UCSD-AML1 (cell line): ENCODE measurements around the gene PKP1.
A peak's percentile ranks its signal among the peaks of the same experiment; 100 is the strongest.
"Not testable (repeated sequence)": the region's sequence is repeated elsewhere in the genome, so short reads cannot be mapped to it uniquely, and the experiment has no call there.

Source experiments
- DNase-seq: peaks from one replicate; lab custom pipeline; 2025; ENCODE audit not compliant: unreplicated experiment; lab: John Stamatoyannopoulos, UW

PKP1 gene, protein sequence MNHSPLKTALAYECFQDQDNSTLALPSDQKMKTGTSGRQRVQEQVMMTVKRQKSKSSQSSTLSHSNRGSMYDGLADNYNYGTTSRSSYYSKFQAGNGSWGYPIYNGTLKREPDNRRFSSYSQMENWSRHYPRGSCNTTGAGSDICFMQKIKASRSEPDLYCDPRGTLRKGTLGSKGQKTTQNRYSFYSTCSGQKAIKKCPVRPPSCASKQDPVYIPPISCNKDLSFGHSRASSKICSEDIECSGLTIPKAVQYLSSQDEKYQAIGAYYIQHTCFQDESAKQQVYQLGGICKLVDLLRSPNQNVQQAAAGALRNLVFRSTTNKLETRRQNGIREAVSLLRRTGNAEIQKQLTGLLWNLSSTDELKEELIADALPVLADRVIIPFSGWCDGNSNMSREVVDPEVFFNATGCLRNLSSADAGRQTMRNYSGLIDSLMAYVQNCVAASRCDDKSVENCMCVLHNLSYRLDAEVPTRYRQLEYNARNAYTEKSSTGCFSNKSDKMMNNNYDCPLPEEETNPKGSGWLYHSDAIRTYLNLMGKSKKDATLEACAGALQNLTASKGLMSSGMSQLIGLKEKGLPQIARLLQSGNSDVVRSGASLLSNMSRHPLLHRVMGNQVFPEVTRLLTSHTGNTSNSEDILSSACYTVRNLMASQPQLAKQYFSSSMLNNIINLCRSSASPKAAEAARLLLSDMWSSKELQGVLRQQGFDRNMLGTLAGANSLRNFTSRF

DNA sequence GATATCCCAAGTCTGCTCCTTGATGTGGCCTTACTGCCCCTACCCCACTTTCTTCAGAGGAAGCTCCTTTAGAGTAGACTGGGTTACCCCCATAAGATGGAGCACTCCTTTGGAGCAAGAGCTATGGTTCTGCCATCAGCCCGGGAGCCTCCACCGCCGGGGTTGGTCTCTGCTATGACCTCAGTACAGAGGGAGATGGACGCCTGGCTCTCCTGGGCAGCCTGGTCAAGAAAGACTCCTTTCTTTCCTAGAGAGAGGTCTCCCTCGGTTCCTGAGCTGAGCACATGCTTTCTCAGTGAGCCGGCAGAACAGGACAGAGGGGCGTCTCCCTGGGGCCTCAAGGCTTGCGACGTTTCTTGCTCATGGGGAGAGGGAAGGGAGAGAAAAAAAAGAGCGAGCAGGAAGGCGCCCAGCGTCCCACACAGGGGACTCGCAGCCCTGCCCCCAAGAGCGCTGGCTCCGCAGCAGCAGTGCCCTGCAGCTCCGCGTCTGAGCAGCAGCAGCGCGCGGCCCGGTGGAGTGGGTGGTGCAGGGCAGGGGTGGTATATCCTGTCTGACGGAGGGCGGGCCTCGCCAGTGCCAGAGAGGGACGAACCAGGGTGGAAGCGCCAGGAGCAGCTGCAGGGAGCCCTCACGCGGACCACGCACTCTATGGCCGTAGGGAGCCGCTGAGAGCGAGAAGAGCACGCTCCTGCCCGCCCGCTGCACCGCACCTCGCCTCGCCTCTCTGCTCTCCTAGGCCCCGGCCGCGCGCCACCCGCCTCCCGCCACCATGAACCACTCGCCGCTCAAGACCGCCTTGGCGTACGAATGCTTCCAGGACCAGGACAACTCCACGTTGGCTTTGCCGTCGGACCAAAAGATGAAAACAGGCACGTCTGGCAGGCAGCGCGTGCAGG, at the start of gene PKP1:
TSS of gene PKP1 (plus strand) at position 576 of the 899 bp plus-strand sequence. CDS start at position 773, 197 bp downstream.
- no peak for DNase-seq

GRCh38 chr1:201239646-201240045, 43.7 kb upstream of the PKP1 start:
- DNase-seq: not testable (repeated sequence)

- DNase-seq: no peak
Measured at GRCh38 chr1:201240171-201240570, 43.1 kb upstream of the PKP1 start.

- DNase-seq: no peak
Measured at GRCh38 chr1:201241736-201242135, 41.6 kb upstream of the PKP1 start.

- no peak for DNase-seq
Measured at GRCh38 chr1:201245082-201245481, 38.2 kb upstream of the PKP1 start.

GRCh38 chr1:201248721-201249559, 34.4 kb upstream of the PKP1 start:
- no peak for DNase-seq

GRCh38 chr1:201250326-201251011, 32.8 kb upstream of the PKP1 start:
- no peak for DNase-seq

DNA sequence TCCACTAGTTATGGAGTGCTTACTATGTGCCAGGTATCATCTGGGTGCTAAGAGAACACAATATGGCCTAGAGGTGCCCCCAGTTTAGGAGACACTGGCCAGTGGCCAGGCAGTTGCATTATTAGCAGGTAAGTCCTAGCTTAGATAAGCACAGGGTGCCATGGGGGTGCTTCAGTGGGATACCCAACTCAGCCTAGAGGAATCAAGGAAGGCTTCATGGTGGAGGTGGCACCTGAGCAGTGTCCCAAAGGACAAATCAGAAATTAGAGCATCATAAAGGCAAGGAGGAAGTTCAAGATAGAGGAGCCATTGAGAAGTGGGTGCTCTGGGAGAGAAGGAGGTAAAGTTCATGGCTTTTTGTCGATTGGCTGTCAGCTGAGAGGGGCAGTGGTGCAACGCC, 31.9 kb upstream of the PKP1 start:
- DNase-seq: no peak

GRCh38 chr1:201251851-201252430, 31.4 kb upstream of the PKP1 start:
- no peak for DNase-seq

DNA sequence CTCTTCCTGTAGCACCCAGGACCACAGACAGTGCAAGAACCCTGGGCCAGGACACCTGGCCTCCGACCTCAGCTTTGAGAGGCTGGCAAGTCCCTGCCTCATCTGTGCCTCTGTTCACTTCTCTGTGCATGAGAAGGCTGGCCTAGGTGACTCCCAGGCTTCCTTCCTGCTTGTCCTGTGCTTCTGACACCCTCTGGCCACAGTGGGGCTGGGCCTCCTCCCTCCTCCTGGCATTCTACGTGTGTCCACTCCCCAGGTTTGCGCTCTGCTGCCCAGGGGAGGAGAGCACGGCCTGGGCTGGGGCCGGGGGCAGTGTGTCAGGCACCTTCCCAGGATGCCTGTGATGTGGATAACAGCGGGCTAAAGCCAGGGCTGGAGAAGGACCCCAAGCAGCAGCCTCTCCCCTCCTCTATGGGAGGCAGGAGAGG, 30.3 kb upstream of the PKP1 start:
- no peak for DNase-seq

- no peak for DNase-seq
Measured at GRCh38 chr1:201253411-201253810, 29.9 kb upstream of the PKP1 start.

DNA sequence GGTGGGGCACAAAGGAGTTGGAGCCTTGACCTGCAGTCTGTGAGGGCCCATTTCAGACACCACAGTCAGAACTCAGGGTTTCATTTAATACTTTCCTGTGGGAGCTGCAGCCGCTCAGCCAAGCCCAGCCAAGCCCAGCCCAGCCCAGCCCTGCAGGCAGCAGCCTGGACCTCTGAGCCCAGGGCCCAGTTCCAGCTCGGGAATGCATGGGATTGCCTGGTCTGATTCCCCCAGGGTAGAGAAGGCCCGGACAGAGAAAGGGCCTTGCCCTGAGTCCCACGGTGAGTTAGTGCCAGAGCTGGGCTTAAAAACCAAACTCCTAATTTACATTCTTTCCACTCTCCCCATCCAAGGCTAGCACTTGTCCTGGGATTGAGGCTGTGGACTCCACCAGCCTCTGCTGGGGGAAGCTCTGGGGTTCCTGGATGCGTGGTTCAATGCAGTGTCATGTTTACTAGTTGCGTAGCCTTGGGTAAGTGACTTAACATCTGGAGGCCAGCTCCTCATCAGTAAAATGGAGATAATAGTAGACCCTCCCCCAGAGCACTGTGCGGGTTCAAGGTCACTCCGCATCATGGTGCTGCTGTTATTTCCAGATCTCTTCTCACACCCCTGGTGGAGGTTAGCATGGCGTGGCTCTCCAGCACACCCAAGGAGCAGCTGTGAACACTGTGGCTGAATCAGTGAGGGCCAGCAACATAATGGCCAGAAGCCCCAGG, 29.2 kb upstream of the PKP1 start:
- no peak for DNase-seq

DNA sequence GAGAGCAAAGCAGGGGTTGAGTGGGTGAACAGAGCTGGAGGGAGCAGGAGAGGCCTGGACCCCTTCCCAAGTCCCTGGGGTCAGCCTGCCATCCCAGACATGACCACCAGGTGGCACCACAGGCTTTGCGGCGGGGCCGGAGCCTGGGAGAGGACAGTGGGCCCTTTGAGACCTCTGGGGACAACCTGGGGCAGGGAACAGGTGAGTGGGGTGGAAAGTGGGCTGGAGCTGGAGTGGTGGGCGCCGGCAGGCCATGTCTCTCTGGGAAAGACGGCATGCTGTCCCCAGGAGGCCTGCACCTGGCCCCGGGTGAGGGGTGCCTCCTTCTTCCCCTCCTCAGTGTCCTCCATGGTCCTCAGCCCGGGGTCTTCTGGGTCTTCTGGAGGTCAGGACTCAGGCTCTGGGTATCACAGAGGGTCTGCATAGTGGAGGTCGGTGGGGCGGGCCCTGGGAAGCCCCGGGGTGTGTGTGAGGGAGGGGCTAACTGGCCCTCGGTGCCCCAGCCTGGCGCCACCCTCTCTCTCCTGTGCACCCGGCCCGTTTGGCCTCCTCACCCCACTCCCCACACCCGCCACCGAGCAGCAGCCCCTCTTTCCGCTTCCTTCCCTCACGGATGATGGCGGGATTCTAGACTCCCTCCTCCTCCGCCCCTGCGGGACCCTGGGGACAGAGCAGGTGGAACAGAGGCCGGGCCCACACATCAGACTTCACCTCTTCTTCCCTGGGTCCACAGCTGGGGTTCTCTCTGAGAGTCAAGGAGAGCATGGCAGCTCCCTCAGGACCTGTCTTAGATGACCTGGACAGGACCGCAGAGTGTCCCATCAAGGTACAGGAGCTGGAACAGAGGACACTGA, 28.5 kb upstream of the PKP1 start:
- peak; percentile 61 for DNase-seq

DNA sequence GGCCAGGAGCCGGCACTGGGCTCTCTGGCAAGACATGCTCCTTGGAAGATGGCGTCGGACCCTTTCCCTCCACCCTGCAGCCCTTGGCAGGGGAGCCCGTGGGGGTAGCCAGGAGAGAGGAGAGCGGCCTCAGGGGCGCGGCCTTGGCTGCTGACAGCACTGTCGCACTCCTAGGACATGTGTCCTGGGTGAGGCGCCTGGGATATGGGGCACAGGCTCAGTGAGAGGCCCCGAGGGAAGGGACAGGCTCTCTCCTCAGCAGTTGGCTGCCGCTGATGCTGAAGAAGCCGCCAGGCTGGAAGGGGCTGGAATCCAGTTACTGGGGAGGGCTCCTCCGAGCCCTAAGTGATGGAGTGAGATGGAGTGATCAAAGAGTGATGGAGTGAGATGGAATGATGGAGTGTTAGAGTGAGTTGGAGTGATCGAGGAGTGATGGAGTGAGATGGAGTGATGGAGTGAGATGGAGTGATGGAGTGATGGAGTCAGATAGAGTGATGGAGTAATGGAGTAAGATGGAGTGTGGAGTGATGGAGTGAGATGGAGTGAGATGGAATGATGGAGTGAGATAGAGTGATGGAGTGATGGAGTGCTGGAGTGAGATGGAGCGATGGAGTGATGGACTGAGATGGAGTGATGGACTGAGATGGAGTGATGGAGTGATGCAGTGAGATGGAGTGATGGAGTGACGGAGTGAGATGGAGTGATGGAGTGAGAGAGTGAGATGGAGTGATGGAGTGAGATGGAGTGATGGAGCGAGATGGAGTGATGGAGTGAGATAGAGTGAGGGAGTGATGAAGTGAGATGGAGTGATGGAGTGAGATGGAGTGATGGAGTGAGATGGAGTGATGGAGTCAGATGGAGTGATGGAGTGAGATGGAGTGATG, 27.6 kb upstream of the PKP1 start:
- DNase-seq: no peak

DNA sequence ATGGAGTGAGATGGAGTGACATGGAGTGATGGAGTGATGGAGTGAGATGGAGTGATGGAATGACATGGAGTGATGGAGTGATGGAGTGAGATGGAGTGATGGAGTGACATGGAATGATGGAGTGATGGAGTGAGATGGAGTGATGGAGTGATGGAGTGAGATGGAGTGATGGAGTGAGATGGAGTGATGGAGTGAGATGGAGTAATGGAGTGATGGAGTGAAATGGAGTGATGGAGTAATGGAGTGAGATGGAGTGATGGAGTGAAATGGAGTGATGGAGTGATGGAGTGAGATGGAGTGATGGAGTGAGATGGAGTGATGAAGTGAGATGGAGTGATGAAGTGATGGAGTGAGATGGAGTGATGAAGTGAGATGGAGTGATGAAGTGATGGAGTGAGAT, 25.2 kb upstream of the PKP1 start:
- DNase-seq: not testable (repeated sequence)

- DNase-seq: no peak
Measured at GRCh38 chr1:201258763-201259230, 24.5 kb upstream of the PKP1 start.
